NCI-H2171 (cell line): Measurements from ENCODE around the gene CNKSR1.
"Not testable (repeated sequence)": the region's sequence is repeated elsewhere in the genome, so short reads cannot be mapped to it uniquely, and the experiment has no call there.

Experiments
- DNase-seq: peaks from one replicate; lab custom pipeline; 2025; lab: John Stamatoyannopoulos, UW

The CNKSR1 gene

GRCh38 chr1:26230682-26231081 is 53.4 kb downstream of the CNKSR1 start:
- not testable (repeated sequence) for DNase-seq

- peak; percentile 96 for DNase-seq
Measured at GRCh38 chr1:26233903-26234643, 56.8 kb downstream of the CNKSR1 start, which contains the start of gene CEP85. Gene CEP85, plus strand, starts transcription at chr1:26234200. Its CDS starts 5,584 bp downstream, at chr1:26239784.

- no peak for DNase-seq
Measured at GRCh38 chr1:26234644-26235370, 57.5 kb downstream of the CNKSR1 start.

GRCh38 chr1:26237230-26237966 is 60.1 kb downstream of the CNKSR1 start:
- no peak for DNase-seq
